Suprapubic skin (tissue), 4 donors: ENCODE results near the gene PTK7. TPM values are rescaled to one million over a fixed set of nuclear protein-coding genes. Genes with fewer than 3 reads are reported as not detected.
A peak's percentile ranks its signal among the peaks of the same experiment; 100 is the strongest.

ENCODE experiments used
- DNase-seq, 2 donors: peaks; one replicate each; pipeline ENCODE4 v3.0.0-alpha.2; 2019; ENCODE audit warnings: low spot score in 2 of 2
- H3K27ac ChIP-seq: fragments of 200-600 bp; sonication (generic); one replicate; pipeline ENCODE4 v1.5.1; 2019
- H3K27me3 ChIP-seq: fragments of 200-600 bp; sonication (generic); one replicate; pipeline ENCODE4 v1.5.1; 2019
- H3K36me3 ChIP-seq: fragments of 200-600 bp; sonication (generic); one replicate; pipeline ENCODE4 v1.5.1; 2019
- H3K4me1 ChIP-seq: fragments of 200-600 bp; sonication (generic); one replicate; pipeline ENCODE4 v1.5.1; 2019
- H3K4me3 ChIP-seq: fragments of 200-600 bp; sonication (generic); one replicate; pipeline ENCODE4 v1.5.1; 2019; ENCODE audit warnings: mild to moderate bottlenecking
- H3K9me3 ChIP-seq: fragments of 200-600 bp; sonication (generic); one replicate; pipeline ENCODE4 v1.5.1; 2019
- CTCF ChIP-seq, 2 donors: fragments of 200-600 bp in 1 of 2; fragments of 450-650 bp in 1 of 2; sonication (generic) in 1 of 2; IDR thresholded peaks; one replicate each; pipeline ENCODE4 v1.5.1; 2016 to 2019; ENCODE audit warnings: antibody characterized with exemption in 2 of 2, mild to moderate bottlenecking in 1 of 2, moderate library complexity in 1 of 2
- EP300 ChIP-seq: sonication (generic); formaldehyde crosslinking; IDR thresholded peaks from one replicate; pipeline ENCODE4 v1.6.1; 2017; ENCODE audit warnings: antibody characterized with exemption
- POLR2A ChIP-seq, 2 donors: fragments of 450-650 bp; IDR thresholded peaks; one replicate each; pipeline ENCODE4 v1.6.1; 2017; ENCODE audit warnings: antibody characterized with exemption in 2 of 2, mild to moderate bottlenecking in 2 of 2, moderate library complexity in 2 of 2
- POLR2AphosphoS5 ChIP-seq, 3 donors: sonication (generic); formaldehyde crosslinking; IDR thresholded peaks; one replicate each; pipeline ENCODE4 v1.6.1; 2017; ENCODE audit warnings: antibody characterized with exemption in 3 of 3
- WGBS: methylation state at CpG from one replicate; pipeline ENCODE4 v1.1.5; 2018; 5-methylcytosine and 5-hydroxymethylcytosine counted together
- total RNA-seq, 4 donors: library from RNA; depleted of rRNA; stranded (reverse); fragments of >200 nt; gene quantifications; one replicate each; pipeline ENCODE4 v1.1.0, GENCODE V29; 2016

The PTK7 gene
- total RNA-seq, 4 donors from 2014 or later = 50.4 to 71.3 (median 66.3) TPM

- no peak for DNase-seq
- peaks cover 7% of the 10 kb centered on the region for H3K27me3 ChIP-seq
- TF ChIP-seq EP300 (no peak), POLR2AphosphoS5 (IDR thresholded peaks at IDR 0.05) (no peak), CTCF (IDR thresholded peaks at IDR 0.05) (no peak), POLR2A (IDR thresholded peaks at IDR 0.05) (no peak)
- H3K9me3 ChIP-seq = no peaks in the 10 kb centered on the region
- 58% methylated on average over 5 of the region's 6 CpGs for WGBS
- H3K4me1 ChIP-seq = peaks cover 21% of the 10 kb centered on the region
- no peak overlapping the region for H3K27ac ChIP-seq
- H3K36me3 ChIP-seq = peaks cover 29% of the 10 kb centered on the region
- H3K4me3 ChIP-seq = no peak overlapping the region
These were observed 1.1 kb upstream of the PTK7 start for GRCh38 chr6:43074847-43075669.

GRCh38 chr6:43076464-43077332, 584 bp downstream of the PTK7 start:
- peak overlapping the region; percentile 88 for H3K4me3 ChIP-seq
- peaks cover 21% of the 10 kb centered on the region for H3K4me1 ChIP-seq
- under 1% methylated on average over 48 of the region's 72 CpGs for WGBS
- H3K27me3 ChIP-seq = peaks cover 7% of the 10 kb centered on the region
- no peak for DNase-seq
- TF ChIP-seq POLR2AphosphoS5 (IDR thresholded peaks at IDR 0.05) (no peak), CTCF (IDR thresholded peaks at IDR 0.05) (no peak), POLR2A (IDR thresholded peaks at IDR 0.05) (no peak), EP300 (no peak)
- no peaks in the 10 kb centered on the region for H3K9me3 ChIP-seq
- peaks cover 19% of the 10 kb centered on the region for H3K36me3 ChIP-seq
- H3K27ac ChIP-seq = peak overlapping the region; percentile 86

GRCh38 chr6:43077333-43077809, 1.3 kb downstream of the PTK7 start:
- WGBS = 10% methylated on average over 8 of the region's 8 CpGs
- peaks cover 7% of the 10 kb centered on the region for H3K27me3 ChIP-seq
- H3K4me1 ChIP-seq = peaks cover 21% of the 10 kb centered on the region
- TF ChIP-seq EP300 = no peak
- TF ChIP-seq CTCF (IDR thresholded peaks at IDR 0.05) = no peak
- TF ChIP-seq POLR2A (IDR thresholded peaks at IDR 0.05) = no peak
- TF ChIP-seq POLR2AphosphoS5 (IDR thresholded peaks at IDR 0.05) = no peak
- H3K36me3 ChIP-seq = peaks cover 14% of the 10 kb centered on the region
- H3K9me3 ChIP-seq = no peaks in the 10 kb centered on the region
- peak overlapping the region; percentile 18 for H3K27ac ChIP-seq
- no peak for DNase-seq
- H3K4me3 ChIP-seq = peak overlapping the region; percentile 88

- Histone ChIP-seq H3K27ac (peak overlapping the region; percentile 18), H3K4me3 (peak overlapping the region; percentile 88), H3K36me3 (peaks cover 8% of the 10 kb centered on the region), H3K27me3 (peaks cover 7% of the 10 kb centered on the region), H3K9me3 (no peaks in the 10 kb centered on the region), H3K4me1 (peaks cover 21% of the 10 kb centered on the region)
- no peak for TF ChIP-seq POLR2A (IDR thresholded peaks at IDR 0.05)
- no peak for TF ChIP-seq EP300
- no peak for TF ChIP-seq POLR2AphosphoS5 (IDR thresholded peaks at IDR 0.05)
- no peak for TF ChIP-seq CTCF (IDR thresholded peaks at IDR 0.05)
- whole genome bisulfite sequencing = 78% methylated on average over 4 of the region's 6 CpGs
- no peak for DNase-seq
These were observed 1.9 kb downstream of the PTK7 start for GRCh38 chr6:43077981-43078511.
